Stimulated activated CD4-positive, alpha-beta T cell treated with anti-CD3 and anti-CD28 coated beads, Interleukin-1b, Interleukin-23, amount 100 ng/mL, for 24 hours (primary cell): ENCODE results near the gene ZNF346.

Source experiments
- DNase-seq, 4 experiments: peaks; one replicate each; pipeline ENCODE4 v3.0.0-alpha.2; 2020; ENCODE audit warnings: low read depth in 4 of 4, low spot score in 1 of 4

Gene ZNF346

DNA sequence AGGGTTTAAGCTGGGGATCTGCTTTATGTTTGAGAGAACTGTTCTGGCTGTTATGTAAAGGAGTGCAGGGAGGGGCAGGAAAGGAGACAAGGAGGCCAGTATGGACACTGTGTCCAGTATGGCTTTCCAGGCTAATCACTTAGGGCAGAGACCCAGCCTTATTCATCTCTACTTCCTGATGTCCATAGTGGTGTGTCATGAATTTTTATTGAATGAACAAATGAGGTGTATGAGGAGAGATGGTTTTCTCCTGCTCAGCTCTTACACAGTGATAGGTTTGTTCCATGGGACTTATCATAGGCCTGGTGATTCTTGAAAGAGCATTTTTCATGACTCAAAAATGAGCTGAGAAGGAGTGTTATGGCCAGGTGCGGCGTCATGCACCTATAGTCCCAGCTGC lies 43.7 kb downstream of the ZNF346 start:
- DNase-seq: no peak

DNA sequence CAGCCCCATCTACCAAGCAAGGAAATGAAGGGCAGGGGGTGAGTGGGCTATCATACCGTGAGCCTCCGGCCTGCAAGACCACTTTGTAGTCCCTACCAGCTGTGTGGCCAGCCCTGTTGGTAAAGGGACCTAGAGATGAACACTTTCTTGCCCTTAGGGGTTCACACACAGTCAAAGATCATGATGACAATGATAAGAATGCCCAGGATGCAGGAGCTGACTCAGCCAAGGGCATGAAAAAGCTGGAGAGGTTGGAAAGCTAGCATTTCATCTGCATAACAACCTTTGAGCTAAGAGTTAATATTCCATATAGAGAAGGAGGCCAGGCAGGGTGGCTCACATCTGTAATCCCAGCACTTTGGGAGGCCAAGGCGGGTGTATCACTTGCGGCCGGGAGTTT lies 45.0 kb downstream of the ZNF346 start:
- no peak for DNase-seq

DNA sequence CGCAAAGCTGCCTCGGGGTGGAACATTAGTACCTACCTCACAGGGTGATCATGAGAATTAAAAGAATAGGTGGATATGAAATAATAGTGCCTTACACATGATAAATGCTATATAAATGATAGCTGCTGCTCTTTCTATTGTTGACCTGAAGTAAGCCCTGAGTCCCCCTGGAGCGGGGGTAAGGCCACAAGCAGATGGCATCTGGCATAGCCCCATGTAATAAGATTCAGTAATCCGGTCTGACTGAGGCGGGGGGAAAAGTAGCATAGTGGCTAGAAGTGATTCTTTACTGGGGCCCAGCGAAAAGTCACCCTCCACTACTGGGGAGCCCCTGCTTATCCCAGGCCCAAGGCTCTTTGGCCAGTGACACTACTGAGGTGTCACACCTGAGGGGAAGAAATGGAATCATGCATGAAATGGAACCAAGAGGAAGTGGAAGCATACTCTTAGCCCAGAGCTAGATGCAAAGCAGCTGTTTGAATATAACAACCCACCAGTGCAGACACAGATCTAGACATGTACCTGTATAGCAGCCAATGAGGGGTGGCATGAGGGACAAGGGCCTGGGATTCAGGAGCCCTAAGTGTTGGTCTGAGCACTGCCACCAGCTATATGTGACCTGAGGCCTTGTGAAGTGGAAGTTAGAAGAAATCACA lies 48.2 kb downstream of the ZNF346 start:
- no peak for DNase-seq

DNA sequence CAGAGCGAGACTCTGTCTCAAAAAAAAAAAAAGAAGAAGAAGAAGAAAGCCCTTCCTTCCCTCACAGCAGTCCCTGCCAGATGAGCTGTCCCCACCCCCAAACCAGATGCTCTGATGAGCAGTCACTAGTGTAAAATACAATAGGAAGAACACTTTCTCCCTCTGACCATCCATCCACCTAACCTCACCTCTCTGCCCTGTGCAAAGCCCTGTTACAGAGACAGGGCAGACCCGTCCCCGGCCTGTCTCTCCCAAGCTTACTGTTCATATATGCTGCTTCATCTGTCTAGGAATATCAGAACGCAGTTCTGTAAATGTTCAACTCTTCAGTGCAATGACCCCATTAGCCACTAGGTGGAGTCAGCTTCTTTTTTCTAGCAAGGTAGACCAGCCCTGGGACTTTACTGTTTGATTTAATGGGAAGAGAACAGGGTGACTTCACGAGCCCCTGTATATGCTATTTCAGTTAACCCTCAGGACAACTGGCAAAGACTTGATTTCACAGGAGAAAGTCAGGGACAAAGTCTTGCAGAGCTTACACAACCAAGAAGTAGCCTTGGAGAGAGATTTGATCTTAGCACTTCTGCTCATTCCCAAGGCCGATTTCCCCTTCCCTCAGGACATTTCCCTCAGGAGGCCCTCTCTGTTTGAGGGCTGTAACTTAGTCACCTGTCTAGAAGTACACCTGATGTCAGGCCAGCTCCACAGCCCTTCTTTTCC lies 49.3 kb downstream of the ZNF346 start:
- DNase-seq: peak; percentile 40 to 58 (median 51)

DNA sequence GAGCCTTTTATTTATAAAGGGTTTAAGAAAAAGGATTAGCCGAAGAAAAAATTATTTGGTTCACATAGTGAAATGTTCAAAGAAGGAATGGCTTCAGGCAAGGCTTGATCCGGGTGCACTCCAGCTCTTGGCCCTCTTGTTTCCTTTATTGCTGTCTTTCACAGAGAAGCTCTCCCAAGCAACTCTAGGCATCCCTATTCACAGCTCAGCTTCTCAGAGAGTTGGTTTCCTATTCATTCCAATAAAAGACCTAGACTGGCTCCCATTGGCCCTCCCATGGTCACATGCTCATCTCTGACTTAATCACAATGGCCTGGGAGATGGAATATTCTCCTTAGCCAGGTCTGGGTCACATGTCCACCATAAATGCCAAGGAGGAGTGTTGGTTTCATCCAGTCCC lies 54.8 kb downstream of the ZNF346 start:
- DNase-seq: no peak

DNA sequence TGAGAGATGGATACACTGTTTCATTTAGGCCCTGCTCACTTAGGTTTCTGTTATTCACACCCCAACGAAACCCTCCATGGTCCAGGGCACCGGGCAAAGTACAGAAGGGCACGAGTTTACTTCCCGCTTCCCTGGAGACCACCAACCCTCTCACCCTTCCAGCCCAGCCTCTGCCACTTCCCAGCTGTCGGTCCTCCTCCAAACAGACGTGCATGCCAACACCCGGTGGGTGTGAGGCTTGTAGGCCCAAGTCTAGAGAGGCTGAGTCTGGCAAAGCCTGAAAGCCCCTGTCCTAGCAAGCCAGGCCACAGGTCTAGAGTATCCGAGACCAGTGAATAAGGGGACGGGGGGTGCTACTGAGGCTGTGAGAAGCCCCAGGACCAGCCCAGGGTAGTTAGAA lies 57.1 kb downstream of the ZNF346 start:
- no peak for DNase-seq

DNA sequence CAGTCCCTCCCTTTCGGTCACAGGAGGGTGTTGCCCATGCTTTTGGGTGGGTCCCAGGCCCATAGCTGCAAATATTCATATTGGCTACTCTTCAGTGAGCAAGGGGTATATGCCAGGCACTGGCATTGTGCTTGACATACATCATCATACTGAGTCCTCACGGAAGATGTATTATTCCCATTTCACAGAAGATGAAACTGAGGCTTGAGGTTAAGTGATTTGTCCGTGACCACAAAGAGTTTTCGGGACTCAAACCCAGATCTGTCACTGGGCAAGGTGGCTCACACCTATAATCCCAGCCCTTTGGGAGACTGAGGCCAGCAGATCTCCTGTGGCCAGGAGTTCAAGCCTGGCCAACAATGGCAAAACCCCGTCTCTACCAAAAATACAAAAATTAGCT lies 57.8 kb downstream of the ZNF346 start:
- DNase-seq: no peak

DNA sequence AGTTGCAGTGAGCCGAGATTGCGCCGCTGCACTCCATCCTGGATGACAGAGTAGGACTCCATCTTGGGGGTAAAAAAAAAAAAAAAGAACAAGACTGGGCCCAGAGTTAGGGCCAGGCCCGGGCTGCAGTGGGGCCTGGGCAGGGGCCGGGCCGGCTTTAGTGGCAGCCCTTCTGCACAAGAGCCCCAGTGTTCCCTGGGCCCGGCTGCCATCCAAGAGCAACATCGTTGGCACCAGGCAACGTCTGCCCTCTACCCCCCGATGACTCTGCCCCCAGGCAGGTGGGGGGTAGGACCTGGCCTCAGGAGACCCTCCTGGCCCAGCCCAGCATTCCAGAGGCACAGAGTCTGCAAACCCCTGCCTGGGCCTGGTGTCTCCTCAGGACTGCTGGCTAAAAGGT lies 59.4 kb downstream of the ZNF346 start:
- no peak for DNase-seq

DNA sequence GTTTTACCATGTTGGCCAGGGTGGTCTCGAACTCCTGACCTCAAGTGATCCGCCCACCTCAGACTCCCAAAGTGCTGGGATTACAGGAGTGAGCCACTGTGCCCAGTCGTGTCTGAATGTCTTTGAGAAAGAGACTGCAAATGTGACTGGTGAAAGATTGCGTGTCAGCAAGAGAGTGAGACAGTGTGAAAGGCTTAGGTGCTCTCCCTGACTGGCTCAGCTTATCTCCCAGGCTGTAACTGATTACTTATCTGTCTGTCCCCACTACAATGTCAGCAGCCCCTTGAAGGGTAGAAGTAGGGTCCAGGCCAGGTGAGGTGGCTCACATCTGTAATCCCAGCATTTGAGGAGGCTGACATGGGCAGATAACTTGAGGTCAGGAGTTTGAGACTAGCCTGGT lies 60.9 kb downstream of the ZNF346 start:
- no peak for DNase-seq

DNA sequence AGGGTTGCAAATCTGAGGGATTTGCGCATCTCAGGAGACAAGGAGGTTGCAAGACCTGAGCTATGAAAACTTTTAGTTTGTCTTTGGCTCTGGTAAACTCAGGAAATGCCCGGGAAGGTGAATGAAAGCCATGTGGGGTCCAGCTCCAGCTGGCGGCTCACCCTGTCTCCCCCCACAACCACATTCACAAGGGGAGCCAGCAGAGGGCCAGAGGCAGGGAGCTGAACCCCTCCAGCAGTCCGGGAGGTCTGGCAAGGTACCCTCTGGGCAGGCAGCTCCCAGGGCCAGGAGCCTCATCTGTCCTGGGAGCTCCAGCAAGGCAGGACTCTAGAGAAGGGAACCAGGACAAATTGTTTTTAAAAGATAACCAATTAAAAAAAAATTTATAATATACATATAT lies 61.7 kb downstream of the ZNF346 start:
- no peak for DNase-seq

DNA sequence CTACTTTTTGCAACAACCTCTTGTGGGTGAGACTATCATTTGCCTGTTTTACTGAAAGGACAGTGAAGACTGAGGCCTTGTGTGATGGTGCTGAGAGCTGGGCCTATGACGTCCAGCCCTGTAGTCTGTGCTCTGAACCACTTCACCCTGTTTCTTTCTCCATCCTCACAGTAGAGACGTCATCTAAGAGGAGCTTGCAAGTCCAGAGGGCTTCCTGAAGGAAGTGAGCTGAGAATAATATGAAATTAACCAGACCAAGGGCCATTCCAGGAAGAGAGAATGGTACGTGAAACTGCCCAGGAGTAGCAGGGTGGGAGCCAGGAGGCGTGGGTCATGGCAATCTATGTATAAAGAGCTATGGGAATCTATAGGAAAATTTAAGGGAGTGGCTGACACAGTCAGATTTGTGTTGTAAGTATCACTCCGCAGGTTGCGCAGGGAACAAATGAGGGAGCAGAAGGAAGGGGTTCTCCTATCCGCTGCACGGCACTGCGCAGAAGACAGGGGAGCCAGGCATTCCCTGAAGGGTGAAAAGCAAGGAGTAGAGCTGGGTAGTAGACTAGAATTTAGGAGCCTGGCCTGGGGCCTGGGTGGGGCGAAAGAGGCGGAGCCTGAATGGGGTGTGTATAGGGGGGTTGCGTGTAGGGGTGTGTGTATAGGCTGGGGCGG lies 63.6 kb downstream of the ZNF346 start:
- DNase-seq: no peak

DNA sequence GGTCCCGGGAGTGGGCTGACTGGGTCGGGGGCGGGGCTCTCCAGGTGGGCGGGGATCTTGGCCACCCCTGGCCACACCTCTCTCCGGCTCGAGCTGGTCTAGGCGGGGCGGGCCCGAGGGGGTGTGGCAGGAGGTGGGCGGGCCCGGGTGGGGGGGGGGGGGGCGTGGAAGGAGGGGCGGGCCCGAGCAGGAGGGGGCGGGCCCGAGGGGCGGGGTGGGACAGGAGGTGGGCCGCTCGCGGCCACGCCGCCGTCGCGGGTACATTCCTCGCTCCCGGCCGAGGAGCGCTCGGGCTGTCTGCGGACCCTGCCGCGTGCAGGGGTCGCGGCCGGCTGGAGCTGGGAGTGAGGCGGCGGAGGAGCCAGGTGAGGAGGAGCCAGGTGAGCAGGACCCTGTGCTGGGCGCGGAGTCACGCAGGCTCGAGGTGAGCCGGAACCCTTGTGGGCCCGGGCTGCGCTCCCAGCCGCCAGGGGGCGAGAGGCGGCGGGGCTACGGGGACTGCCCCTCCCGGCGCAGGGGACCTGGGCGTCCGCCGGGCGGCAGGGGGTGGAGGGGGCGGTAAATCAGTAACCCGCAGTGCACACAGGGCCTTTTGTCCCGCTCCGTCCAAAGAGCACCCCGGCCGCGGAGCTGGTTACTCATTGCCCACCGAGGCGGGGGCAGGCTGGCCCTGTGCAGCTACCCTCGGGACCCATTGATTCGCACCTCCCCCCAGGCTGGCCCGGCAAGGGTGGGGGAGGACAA lies 64.3 kb downstream of the ZNF346 start, which contains the start of gene FGFR4:
TSS of gene FGFR4 (plus strand) at position 262 of the 744 bp plus-strand sequence. CDS start 2,688 bp downstream, outside the sequence.
- peak; percentile 17 to 46 (median 40) for DNase-seq

DNA sequence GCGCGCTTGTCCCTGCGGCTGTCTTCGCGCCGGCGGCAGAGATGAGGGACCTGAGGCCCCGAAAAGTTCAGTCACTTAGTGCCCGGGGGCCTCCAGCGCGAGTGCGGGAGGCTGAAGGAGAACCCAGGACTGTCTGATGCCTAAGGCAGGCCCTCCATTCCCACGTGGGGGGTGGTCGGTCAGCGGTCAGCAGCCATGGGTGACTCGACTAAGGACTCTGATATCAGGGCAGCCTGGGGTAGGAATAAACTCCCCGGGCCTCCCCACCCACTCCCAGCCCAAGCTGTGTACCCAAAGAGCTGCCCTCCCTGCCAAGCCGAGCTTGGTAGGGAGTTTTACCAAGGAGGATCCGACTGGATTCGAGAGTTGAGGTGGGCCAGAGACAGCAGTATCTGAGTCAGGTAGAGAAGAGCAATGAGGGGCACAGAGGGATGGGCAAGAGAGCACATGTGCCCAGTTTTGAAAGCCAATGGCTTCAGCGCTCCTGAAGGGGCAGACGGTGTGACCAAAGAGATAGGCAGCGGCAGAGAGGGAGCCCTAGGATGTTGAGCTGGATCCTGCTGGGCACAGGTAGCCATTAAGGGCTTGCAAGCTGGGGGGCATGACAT lies 65.0 kb downstream of the ZNF346 start:
- DNase-seq: no peak

DNA sequence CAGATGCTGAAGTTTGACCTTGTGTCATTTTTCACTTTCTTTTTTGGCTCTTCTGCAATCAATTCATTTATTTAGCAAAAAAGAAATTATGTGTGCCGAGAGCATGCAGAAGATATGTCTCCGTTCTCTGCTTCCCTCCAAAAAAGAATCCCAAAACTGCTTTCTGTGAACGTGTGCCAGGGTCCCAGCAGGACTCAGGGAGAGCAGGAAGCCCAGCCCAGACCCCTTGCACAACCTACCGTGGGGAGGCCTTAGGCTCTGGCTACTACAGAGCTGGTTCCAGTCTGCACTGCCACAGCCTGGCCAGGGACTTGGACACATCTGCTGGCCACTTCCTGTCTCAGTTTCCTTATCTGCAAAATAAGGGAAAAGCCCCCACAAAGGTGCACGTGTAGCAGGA lies 66.6 kb downstream of the ZNF346 start:
- DNase-seq: no peak

DNA sequence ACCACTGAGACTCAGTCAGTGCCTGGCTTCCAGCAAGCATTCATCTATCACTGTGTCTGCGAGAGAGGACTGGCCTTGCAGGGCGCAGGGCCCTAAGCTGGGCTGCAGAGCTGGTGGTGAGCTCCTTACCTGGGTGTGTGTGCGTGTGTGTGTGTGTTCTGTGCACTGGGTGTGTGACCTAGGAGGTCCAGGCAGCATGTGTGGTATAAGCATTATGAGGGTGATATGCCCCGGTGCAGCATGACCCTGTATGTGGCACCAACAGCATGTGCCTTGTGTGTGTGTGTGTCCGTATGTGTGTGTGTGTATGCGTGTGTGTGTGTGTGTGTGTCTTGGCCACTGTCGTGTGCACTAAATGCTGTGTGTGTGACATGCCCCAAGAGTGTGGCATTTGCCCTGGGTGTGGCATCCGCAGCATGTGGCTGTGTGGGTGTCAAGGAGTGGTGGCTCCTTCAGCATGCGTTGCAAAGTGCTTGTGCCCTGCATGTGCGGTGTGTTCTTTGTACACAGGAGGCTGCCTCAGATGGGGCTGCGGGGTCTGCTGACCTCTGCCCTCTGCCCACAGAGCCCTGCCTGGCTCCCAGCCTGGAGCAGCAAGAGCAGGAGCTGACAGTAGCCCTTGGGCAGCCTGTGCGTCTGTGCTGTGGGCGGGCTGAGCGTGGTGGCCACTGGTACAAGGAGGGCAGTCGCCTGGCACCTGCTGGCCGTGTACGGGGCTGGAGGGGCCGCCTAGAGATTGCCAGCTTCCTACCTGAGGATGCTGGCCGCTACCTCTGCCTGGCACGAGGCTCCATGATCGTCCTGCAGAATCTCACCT lies 67.5 kb downstream of the ZNF346 start:
- DNase-seq: no peak

DNA sequence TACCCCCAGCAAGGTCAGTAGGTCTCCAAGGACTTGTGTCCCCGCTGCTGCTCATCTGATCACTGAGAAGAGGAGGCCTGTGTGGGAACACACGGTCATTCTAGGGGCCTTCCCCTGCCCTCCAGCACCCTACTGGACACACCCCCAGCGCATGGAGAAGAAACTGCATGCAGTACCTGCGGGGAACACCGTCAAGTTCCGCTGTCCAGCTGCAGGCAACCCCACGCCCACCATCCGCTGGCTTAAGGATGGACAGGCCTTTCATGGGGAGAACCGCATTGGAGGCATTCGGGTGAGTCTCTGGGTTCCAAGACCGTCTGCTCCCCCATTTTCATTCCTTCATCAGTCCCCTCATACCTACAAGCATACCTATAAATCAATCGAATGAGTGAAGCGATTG lies 68.3 kb downstream of the ZNF346 start:
- DNase-seq: no peak

DNA sequence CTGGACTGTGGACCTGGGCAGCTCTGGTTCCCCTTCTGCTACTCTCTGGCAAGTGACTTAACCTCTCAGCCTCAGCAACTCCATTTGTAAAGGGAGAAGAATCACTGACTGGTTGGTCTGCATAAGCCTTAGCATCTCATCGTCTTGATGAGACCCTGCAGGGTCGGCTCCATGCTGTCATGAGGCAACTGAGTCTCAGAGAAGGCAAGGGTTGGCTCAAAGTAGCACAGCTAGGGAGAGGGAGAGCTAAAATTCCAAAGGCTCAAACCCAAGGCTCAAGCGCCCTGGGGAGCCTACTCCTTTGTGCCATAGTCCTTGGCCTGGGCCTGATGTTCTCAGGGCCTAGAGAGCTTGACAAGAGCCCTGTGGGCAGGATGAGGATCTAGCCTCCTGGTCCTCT lies 68.7 kb downstream of the ZNF346 start:
- DNase-seq: no peak

DNA sequence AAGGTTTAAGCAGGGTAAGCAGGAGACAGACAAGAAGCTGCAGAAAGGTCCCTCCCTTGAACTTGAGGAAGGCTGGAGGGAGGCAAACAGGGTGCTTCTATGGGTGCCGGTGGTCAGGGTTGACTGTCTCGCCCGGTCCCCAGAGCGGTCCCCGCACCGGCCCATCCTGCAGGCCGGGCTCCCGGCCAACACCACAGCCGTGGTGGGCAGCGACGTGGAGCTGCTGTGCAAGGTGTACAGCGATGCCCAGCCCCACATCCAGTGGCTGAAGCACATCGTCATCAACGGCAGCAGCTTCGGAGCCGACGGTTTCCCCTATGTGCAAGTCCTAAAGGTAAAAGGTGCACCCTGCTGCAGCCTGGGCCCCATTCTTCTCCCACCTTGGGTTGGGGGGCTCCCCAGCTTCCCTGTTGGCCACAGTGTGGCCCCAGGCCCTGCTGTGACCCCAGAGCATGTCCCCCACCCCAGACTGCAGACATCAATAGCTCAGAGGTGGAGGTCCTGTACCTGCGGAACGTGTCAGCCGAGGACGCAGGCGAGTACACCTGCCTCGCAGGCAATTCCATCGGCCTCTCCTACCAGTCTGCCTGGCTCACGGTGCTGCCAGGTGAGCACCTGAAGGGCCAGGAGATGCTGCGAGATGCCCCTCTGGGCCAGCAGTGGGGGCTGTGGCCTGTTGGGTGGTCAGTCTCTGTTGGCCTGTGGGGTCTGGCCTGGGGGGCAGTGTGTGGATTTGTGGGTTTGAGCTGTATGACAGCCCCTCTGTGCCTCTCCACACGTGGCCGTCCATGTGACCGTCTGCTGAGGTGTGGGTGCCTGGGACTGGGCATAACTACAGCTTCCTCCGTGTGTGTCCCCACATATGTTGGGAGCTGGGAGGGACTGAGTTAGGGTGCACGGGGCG lies 69.9 kb downstream of the ZNF346 start:
- no peak for DNase-seq

DNA sequence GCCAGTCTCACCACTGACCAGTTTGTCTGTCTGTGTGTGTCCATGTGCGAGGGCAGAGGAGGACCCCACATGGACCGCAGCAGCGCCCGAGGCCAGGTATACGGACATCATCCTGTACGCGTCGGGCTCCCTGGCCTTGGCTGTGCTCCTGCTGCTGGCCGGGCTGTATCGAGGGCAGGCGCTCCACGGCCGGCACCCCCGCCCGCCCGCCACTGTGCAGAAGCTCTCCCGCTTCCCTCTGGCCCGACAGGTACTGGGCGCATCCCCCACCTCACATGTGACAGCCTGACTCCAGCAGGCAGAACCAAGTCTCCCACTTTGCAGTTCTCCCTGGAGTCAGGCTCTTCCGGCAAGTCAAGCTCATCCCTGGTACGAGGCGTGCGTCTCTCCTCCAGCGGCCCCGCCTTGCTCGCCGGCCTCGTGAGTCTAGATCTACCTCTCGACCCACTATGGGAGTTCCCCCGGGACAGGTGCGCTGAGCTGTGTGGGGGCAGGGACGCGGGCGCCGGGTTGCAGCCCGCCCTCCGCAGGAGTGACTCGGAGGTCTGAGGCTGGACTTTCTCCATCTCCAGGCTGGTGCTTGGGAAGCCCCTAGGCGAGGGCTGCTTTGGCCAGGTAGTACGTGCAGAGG lies 70.7 kb downstream of the ZNF346 start:
- no peak for DNase-seq
